ENCODE measurements around the gene ZNFX1.

ZNFX1 gene

DNA sequence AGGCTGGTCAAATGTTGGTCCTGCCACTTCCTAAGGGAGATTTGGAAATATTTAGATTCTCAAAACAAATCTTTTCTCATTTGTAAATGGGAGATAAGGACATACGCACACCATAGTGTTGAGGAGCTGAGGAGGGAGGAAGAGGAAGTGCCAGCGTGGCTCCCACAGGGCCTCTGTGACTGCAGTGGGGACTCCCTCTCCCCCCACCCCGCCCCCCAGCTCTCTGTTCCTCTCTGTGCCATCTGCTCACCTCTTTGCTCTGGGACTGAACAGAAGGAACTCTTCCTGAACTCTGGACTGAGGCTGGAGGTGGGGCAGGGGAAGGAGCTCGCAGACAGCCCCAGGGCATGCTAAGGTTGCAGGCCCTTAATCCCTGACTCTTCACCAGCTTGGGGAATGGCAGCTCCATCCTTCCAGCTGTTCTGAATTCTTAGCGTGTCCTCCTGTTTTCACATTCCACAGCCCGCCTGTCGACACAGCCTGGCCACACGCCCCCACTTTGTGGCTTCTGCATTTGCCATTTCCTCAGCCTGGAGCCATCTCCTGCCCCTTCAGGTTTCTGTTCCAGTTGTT is 47.2 kb downstream of the ZNFX1 start:
- Histone ChIP-seq H3K27ac (ENCODE audit: low read length) (no peak overlapping the region), H4K20me1 (ENCODE audit: insufficient read depth, low read length) (peaks cover 6% of the 10 kb centered on the region; the same call in 1 of the 2 replicates), H3K79me2 (ENCODE audit: insufficient read depth, low read length) (no peaks in the 10 kb centered on the region), H3K27me3 (ENCODE audit: insufficient read depth, low read length, poor library complexity) (no peaks in the 10 kb centered on the region), H2AFZ (ENCODE audit: low read depth, low read length) (no peak overlapping the region), H3K4me1 (ENCODE audit: insufficient read depth, low read length) (no peaks in the 10 kb centered on the region), H3K9me3 (ENCODE audit: insufficient read depth, low read length, severe bottlenecking) (no peaks in the 10 kb centered on the region), H3K9ac (ENCODE audit: low read depth, low read length) (no peak overlapping the region), H3K4me3 (ENCODE audit: low read depth in 1 of 2, low read length in 2 of 2) (no peak overlapping the region), H3K36me3 (ENCODE audit: insufficient read depth, low read length) (peaks cover 83% of the 10 kb centered on the region), H3K4me2 (ENCODE audit: insufficient read depth, low read length) (no peak overlapping the region)
- TF ChIP-seq, protein P1, sequence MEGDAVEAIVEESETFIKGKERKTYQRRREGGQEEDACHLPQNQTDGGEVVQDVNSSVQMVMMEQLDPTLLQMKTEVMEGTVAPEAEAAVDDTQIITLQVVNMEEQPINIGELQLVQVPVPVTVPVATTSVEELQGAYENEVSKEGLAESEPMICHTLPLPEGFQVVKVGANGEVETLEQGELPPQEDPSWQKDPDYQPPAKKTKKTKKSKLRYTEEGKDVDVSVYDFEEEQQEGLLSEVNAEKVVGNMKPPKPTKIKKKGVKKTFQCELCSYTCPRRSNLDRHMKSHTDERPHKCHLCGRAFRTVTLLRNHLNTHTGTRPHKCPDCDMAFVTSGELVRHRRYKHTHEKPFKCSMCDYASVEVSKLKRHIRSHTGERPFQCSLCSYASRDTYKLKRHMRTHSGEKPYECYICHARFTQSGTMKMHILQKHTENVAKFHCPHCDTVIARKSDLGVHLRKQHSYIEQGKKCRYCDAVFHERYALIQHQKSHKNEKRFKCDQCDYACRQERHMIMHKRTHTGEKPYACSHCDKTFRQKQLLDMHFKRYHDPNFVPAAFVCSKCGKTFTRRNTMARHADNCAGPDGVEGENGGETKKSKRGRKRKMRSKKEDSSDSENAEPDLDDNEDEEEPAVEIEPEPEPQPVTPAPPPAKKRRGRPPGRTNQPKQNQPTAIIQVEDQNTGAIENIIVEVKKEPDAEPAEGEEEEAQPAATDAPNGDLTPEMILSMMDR (IDR thresholded peaks at IDR 0.05; ENCODE audit: borderline replicate concordance, extremely low read depth, low read length, poor library complexity, severe bottlenecking): no peak
- no peak for TF ChIP-seq EZH2 (IDR thresholded peaks at IDR 0.05; ENCODE audit: borderline replicate concordance, low read depth, low read length, severe bottlenecking)
- ATAC-seq (ENCODE audit: insufficient read depth, low read depth) (no peak), DNase-seq (no peak)

DNA sequence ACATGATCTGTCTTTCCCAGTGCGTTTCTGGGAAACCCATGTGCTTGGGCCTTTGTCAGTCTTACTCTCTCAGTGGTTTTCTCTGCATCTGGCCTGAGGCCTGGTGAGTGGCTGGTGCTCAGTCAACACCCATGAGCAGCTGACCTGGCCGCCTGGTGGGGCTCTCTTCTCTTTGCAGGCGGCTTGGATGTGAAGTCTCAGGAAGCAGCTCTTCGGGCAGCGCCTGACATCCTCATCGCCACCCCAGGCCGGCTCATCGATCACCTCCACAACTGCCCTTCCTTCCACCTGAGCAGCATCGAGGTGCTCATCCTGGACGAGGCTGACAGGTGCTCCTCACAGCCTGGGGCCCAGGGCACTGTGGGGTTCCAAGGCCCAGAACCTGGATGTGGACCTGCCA is 47.8 kb downstream of the ZNFX1 start:
- H3K4me3 ChIP-seq (ENCODE audit: low read depth in 1 of 2, low read length in 2 of 2): no peak overlapping the region
- no peaks in the 10 kb centered on the region for H3K9me3 ChIP-seq (ENCODE audit: insufficient read depth, low read length, severe bottlenecking)
- peaks cover 81% of the 10 kb centered on the region for H3K36me3 ChIP-seq (ENCODE audit: insufficient read depth, low read length)
- H3K27me3 ChIP-seq (ENCODE audit: insufficient read depth, low read length, poor library complexity): no peaks in the 10 kb centered on the region
- H3K4me2 ChIP-seq (ENCODE audit: insufficient read depth, low read length): no peak overlapping the region
- no peak overlapping the region for H3K27ac ChIP-seq (ENCODE audit: low read length)
- H2AFZ ChIP-seq (ENCODE audit: low read depth, low read length): no peak overlapping the region
- DNase-seq (no peak), ATAC-seq (ENCODE audit: insufficient read depth, low read depth) (no peak)
- no peak overlapping the region for H3K9ac ChIP-seq (ENCODE audit: low read depth, low read length)
- H4K20me1 ChIP-seq (ENCODE audit: insufficient read depth, low read length): peaks cover 6% of the 10 kb centered on the region; the same call in 1 of the 2 replicates
- TF ChIP-seq EZH2 (IDR thresholded peaks at IDR 0.05; ENCODE audit: borderline replicate concordance, low read depth, low read length, severe bottlenecking): no peak
- TF ChIP-seq, protein P1 (IDR thresholded peaks at IDR 0.05; ENCODE audit: borderline replicate concordance, extremely low read depth, low read length, poor library complexity, severe bottlenecking): no peak
- no peaks in the 10 kb centered on the region for H3K79me2 ChIP-seq (ENCODE audit: insufficient read depth, low read length)
- no peaks in the 10 kb centered on the region for H3K4me1 ChIP-seq (ENCODE audit: insufficient read depth, low read length)

DNA sequence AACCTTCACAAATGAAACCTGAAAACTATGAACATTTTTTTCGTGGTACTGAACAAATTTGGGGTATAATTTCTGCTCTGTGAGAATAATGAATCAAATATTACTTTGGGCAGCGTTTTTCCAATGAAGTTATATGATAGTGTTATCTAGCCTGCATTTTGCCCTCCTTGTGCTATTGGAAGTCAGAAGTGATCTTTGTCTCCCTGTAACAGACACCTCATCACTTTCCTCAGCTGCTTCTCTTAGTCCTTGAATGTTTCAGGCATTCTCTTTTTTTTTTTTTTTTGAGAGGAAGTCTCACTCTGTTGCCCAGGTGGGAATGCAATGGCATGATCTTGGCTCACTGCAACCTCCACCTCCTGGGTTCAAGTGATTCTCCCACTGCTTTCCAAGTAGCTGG is 48.5 kb downstream of the ZNFX1 start:
- Histone ChIP-seq H4K20me1 (ENCODE audit: insufficient read depth, low read length) (peaks cover 6% of the 10 kb centered on the region; the same call in 1 of the 2 replicates), H3K4me2 (ENCODE audit: insufficient read depth, low read length) (no peak overlapping the region), H3K4me3 (ENCODE audit: low read depth in 1 of 2, low read length in 2 of 2) (no peak overlapping the region), H3K9me3 (ENCODE audit: insufficient read depth, low read length, severe bottlenecking) (no peaks in the 10 kb centered on the region), H3K79me2 (ENCODE audit: insufficient read depth, low read length) (no peaks in the 10 kb centered on the region), H3K27ac (ENCODE audit: low read length) (no peak overlapping the region), H2AFZ (ENCODE audit: low read depth, low read length) (no peak overlapping the region), H3K36me3 (ENCODE audit: insufficient read depth, low read length) (peaks cover 81% of the 10 kb centered on the region), H3K9ac (ENCODE audit: low read depth, low read length) (no peak overlapping the region), H3K4me1 (ENCODE audit: insufficient read depth, low read length) (no peaks in the 10 kb centered on the region), H3K27me3 (ENCODE audit: insufficient read depth, low read length, poor library complexity) (no peaks in the 10 kb centered on the region)
- DNase-seq (no peak), ATAC-seq (ENCODE audit: insufficient read depth, low read depth) (no peak)
- TF ChIP-seq, protein P1 (IDR thresholded peaks at IDR 0.05; ENCODE audit: borderline replicate concordance, extremely low read depth, low read length, poor library complexity, severe bottlenecking): no peak
- TF ChIP-seq EZH2 (IDR thresholded peaks at IDR 0.05; ENCODE audit: borderline replicate concordance, low read depth, low read length, severe bottlenecking): no peak
